Measurements from ENCODE around the gene ADCY2.

ADCY2 gene

GRCh38 chr5:7849681-7850394 lies 453.9 kb downstream of the ADCY2 start:
- DNase-seq: peak in 1 of 2 experiments; percentile 17

GRCh38 chr5:7850395-7851239 lies 454.7 kb downstream of the ADCY2 start, which contains the start of gene CFAP90:
TSS of gene CFAP90 (minus strand) at chr5:7851133. CDS start at chr5:7851021, 112 bp downstream.
- DNase-seq: peak; percentile 8 to 11

- no peak for DNase-seq
Measured at GRCh38 chr5:7851240-7851592, 455.3 kb downstream of the ADCY2 start.

- no peak for DNase-seq
Measured at GRCh38 chr5:7851617-7852289, 455.8 kb downstream of the ADCY2 start.

GRCh38 chr5:7852542-7852941 lies 456.6 kb downstream of the ADCY2 start:
- DNase-seq: no peak

- DNase-seq: no peak
Measured at GRCh38 chr5:7852988-7853387, 457.1 kb downstream of the ADCY2 start.

GRCh38 chr5:7855611-7856010 lies 459.7 kb downstream of the ADCY2 start:
- no peak for DNase-seq

GRCh38 chr5:7856855-7857254 lies 460.9 kb downstream of the ADCY2 start:
- peak in 1 of 2 experiments; percentile 32 for DNase-seq

GRCh38 chr5:7857361-7857760 lies 461.4 kb downstream of the ADCY2 start:
- no peak for DNase-seq

GRCh38 chr5:7857926-7858632 lies 462.1 kb downstream of the ADCY2 start:
- no peak for DNase-seq

GRCh38 chr5:7866196-7866595 lies 470.3 kb downstream of the ADCY2 start:
- no peak for DNase-seq

- no peak for DNase-seq
Measured at GRCh38 chr5:7867260-7867659, 471.3 kb downstream of the ADCY2 start.

- no peak for DNase-seq
Measured at GRCh38 chr5:7868427-7868772, 472.5 kb downstream of the ADCY2 start.

GRCh38 chr5:7868773-7869473 lies 473.0 kb downstream of the ADCY2 start, which contains the start of the genes FASTKD3 and MTRR:
TSS of gene FASTKD3 (minus strand) at chr5:7869031. CDS start at chr5:7868083, 948 bp downstream.
TSS of gene MTRR (plus strand) at chr5:7869148. CDS start at chr5:7870795, 1,647 bp downstream.
- DNase-seq: peak; percentile 87 to 91

- DNase-seq: peak; percentile 37 to 47
Measured at GRCh38 chr5:7869474-7870136, 473.7 kb downstream of the ADCY2 start.

- no peak for DNase-seq
Measured at GRCh38 chr5:7871653-7872052, 475.7 kb downstream of the ADCY2 start.

- no peak for DNase-seq
Measured at GRCh38 chr5:7872517-7873130, 476.7 kb downstream of the ADCY2 start.

- DNase-seq: peak; percentile 56 to 68
Measured at GRCh38 chr5:7873216-7873615, 477.3 kb downstream of the ADCY2 start.

- no peak for DNase-seq
Measured at GRCh38 chr5:7874639-7875038, 478.7 kb downstream of the ADCY2 start.

GRCh38 chr5:7875151-7875550 lies 479.2 kb downstream of the ADCY2 start:
- DNase-seq: no peak

GRCh38 chr5:7876867-7877266 lies 480.9 kb downstream of the ADCY2 start:
- DNase-seq: peak in 1 of 2 experiments; percentile 45
